NCI-H1092 treated with DMSO at 0.1 percent for 48 hours (cell line): Measurements from ENCODE around the gene ATP8A2.

Experiments
- DNase-seq: peaks from one replicate; lab custom pipeline; 2025; lab: John Stamatoyannopoulos, UW

Gene ATP8A2

GRCh38 chr13:26074706-26075105 lies 702.9 kb downstream of the ATP8A2 start:
- DNase-seq, result no peak
